ENCODE measurements around the gene GABRE. TPM values are rescaled to one million over a fixed set of nuclear protein-coding genes. Genes with fewer than 3 reads are reported as not detected.

Gene GABRE
- total RNA-seq, 4 donors from 2014 or later, result 31.4 to 81.0 (median 73.4) TPM

- intact Hi-C loops (cut with DNase I; ENCODE audit: low total_unique reads), result no loop called here
- TF ChIP-seq CTCF (IDR thresholded peaks at IDR 0.05), result no peak
- no peak for TF ChIP-seq POLR2AphosphoS5 (IDR thresholded peaks at IDR 0.05)
- TF ChIP-seq POLR2A (IDR thresholded peaks at IDR 0.05), result no peak
- no peak for TF ChIP-seq EP300 (IDR thresholded peaks at IDR 0.05; ENCODE audit: low read depth)
- in situ Hi-C loops (cut with MboI; ENCODE audit: low pct_ligation_motif_present in 1 of 4, low pct_unique_long_range_greater_than_20kb in 1 of 4, low sequenced_read_pairs in 3 of 4), result no loop called here
- H3K4me3 ChIP-seq, result no peak overlapping the region
- DNase-seq, result no peak
- no peaks in the 10 kb centered on the region for H3K36me3 ChIP-seq
- H3K9me3 ChIP-seq, result no peaks in the 10 kb centered on the region
- no peaks in the 10 kb centered on the region for H3K27me3 ChIP-seq
- peaks cover 0 to 11% (median 3%) of the 10 kb centered on the region in 4 donors for H3K4me1 ChIP-seq
- peak overlapping the region in 3 of 4 donors; percentile 57 to 67 (median 64) for H3K27ac ChIP-seq
These were observed 8.7 kb upstream of the GABRE start for GRCh38 chrX:151983186-151983585.

DNA sequence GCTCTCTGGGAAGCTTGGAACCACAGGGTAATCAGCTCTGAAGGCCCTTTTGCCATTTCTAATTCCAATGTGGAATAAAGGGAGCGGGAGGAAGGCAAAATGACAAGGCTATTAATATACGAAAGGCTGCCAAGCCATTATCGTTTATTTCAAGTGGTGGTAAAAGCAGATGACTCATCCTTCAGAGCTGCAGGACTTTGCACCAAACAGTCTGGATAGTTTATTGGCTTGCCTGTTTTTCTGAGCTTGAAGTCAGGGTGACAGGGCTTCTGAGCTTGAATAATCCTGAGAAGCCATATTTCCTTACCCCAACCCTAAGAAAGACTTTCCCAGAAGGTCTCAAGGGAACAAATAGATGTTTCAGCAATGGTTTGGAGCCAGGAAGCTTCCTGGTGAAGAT is 7.7 kb upstream of the GABRE start:
- in situ Hi-C loops (cut with MboI; ENCODE audit: low pct_ligation_motif_present in 1 of 4, low pct_unique_long_range_greater_than_20kb in 1 of 4, low sequenced_read_pairs in 3 of 4), result no loop called here
- WGBS, 2 donors (ENCODE audit: low coverage in 1 of 2), result 31% methylated on average over 3 of the region's 3 CpGs; no CpG with 5 or more reads in 1 of the 2 donors
- H3K4me3 ChIP-seq, result no peak overlapping the region
- no peaks in the 10 kb centered on the region for H3K36me3 ChIP-seq
- peak overlapping the region; percentile 43 to 67 (median 60) for H3K27ac ChIP-seq
- TF ChIP-seq EP300 (IDR thresholded peaks at IDR 0.05; ENCODE audit: low read depth) (no peak), POLR2AphosphoS5 (IDR thresholded peaks at IDR 0.05) (peak in 1 of 3 donors; percentile 34)
- no peak for DNase-seq
- no peaks in the 10 kb centered on the region for H3K27me3 ChIP-seq
- H3K4me1 ChIP-seq, result peaks cover 0 to 11% (median 3%) of the 10 kb centered on the region in 4 donors
- no peaks in the 10 kb centered on the region for H3K9me3 ChIP-seq
- intact Hi-C loops (cut with DNase I; ENCODE audit: low total_unique reads), result no loop called here

- no peak for DNase-seq
- Histone ChIP-seq H3K9me3 (no peaks in the 10 kb centered on the region), H3K4me3 (no peak overlapping the region), H3K27ac (no peak overlapping the region), H3K4me1 (peaks cover 0 to 9% (median 3%) of the 10 kb centered on the region in 4 donors), H3K36me3 (no peaks in the 10 kb centered on the region), H3K27me3 (no peaks in the 10 kb centered on the region)
- 13 to 45% methylated on average over 1 to 2 of the region's 2 CpGs for WGBS, 2 donors (ENCODE audit: low coverage in 1 of 2)
- intact Hi-C loops (cut with DNase I; ENCODE audit: low total_unique reads), result no loop called here
- in situ Hi-C loops (cut with MboI; ENCODE audit: low pct_ligation_motif_present in 1 of 4, low pct_unique_long_range_greater_than_20kb in 1 of 4, low sequenced_read_pairs in 3 of 4), result no loop called here
- no peak for TF ChIP-seq POLR2A (IDR thresholded peaks at IDR 0.05)
- TF ChIP-seq CTCF (IDR thresholded peaks at IDR 0.05), result no peak
- TF ChIP-seq POLR2AphosphoS5 (IDR thresholded peaks at IDR 0.05), result no peak
- no peak for TF ChIP-seq EP300 (IDR thresholded peaks at IDR 0.05; ENCODE audit: low read depth)
These were observed 6.7 kb upstream of the GABRE start for GRCh38 chrX:151981129-151981528.

- Histone ChIP-seq H3K9me3 (no peaks in the 10 kb centered on the region), H3K4me3 (no peak overlapping the region), H3K27me3 (no peaks in the 10 kb centered on the region), H3K27ac (no peak overlapping the region), H3K36me3 (no peaks in the 10 kb centered on the region), H3K4me1 (peaks cover 0 to 8% (median 3%) of the 10 kb centered on the region in 4 donors)
- intact Hi-C loops (cut with DNase I; ENCODE audit: low total_unique reads), result no loop called here
- DNase-seq, result no peak
- 76% methylated on average over 1 of the region's 1 CpG; no CpG with 5 or more reads in 1 of the 2 donors for WGBS, 2 donors (ENCODE audit: low coverage in 1 of 2)
- TF ChIP-seq CTCF (IDR thresholded peaks at IDR 0.05), result no peak
- no peak for TF ChIP-seq POLR2AphosphoS5 (IDR thresholded peaks at IDR 0.05)
- TF ChIP-seq POLR2A (IDR thresholded peaks at IDR 0.05), result no peak
- TF ChIP-seq EP300 (IDR thresholded peaks at IDR 0.05; ENCODE audit: low read depth), result no peak
- in situ Hi-C loops (cut with MboI; ENCODE audit: low pct_ligation_motif_present in 1 of 4, low pct_unique_long_range_greater_than_20kb in 1 of 4, low sequenced_read_pairs in 3 of 4), result no loop called here
These were observed 3.4 kb upstream of the GABRE start for GRCh38 chrX:151977923-151978322.

DNA sequence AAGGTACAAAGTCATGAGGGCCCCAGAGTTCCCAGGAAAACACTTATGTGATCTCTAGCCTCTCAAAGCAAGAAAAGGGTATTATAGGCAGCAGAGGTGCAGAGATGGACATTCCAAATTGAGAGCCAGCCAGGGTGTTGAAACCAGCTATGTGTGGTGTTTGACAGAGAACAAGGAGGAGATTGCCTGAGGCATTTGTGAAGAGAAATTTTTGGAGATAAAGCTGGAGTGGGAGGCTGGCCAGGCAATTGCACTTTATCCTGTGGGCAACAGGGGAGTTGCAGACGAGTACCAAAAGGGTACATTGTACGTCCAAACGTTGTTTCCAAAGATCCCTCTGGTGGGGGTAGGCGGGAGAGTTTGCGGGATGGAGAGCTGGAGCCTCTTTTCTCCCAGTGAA is 2.5 kb upstream of the GABRE start:
- Histone ChIP-seq H3K27ac (no peak overlapping the region), H3K4me1 (peaks cover 0 to 5% (median 1%) of the 10 kb centered on the region in 4 donors), H3K9me3 (no peaks in the 10 kb centered on the region), H3K27me3 (no peaks in the 10 kb centered on the region), H3K36me3 (no peaks in the 10 kb centered on the region), H3K4me3 (no peak overlapping the region)
- intact Hi-C loops (cut with DNase I; ENCODE audit: low total_unique reads), result no loop called here
- no peak for TF ChIP-seq EP300 (IDR thresholded peaks at IDR 0.05; ENCODE audit: low read depth)
- no peak for TF ChIP-seq CTCF (IDR thresholded peaks at IDR 0.05)
- TF ChIP-seq POLR2AphosphoS5 (IDR thresholded peaks at IDR 0.05), result no peak
- TF ChIP-seq POLR2A (IDR thresholded peaks at IDR 0.05), result no peak
- no peak for DNase-seq
- whole genome bisulfite sequencing, 2 donors (ENCODE audit: low coverage in 1 of 2), result 72% methylated on average over 5 of the region's 5 CpGs; no CpG with 5 or more reads in 1 of the 2 donors
- in situ Hi-C loops (cut with MboI; ENCODE audit: low pct_ligation_motif_present in 1 of 4, low pct_unique_long_range_greater_than_20kb in 1 of 4, low sequenced_read_pairs in 3 of 4), result no loop called here

Data from transverse colon (tissue), 4 donors.